T-helper 2 cell treated with Interferon-gamma antibody and Interleukin-4, amounts not matched to agents 5 μg/mL and 100 μg/mL, for 36 hours (primary cell): Measurements from ENCODE around the gene SKOR1.

Source experiments
- DNase-seq: peaks from one replicate; pipeline ENCODE4 v3.0.0; 2021; ENCODE audit warnings: low spot score
- H3K27ac Mint-ChIP-seq: one replicate; pipeline ENCODE4 v1.8.0; 2021; ENCODE audit warnings: mild to moderate bottlenecking, mixed read lengths
- H3K27me3 Mint-ChIP-seq: one replicate; pipeline ENCODE4 v1.8.0; 2021; ENCODE audit warnings: low read depth, mixed read lengths
- H3K36me3 Mint-ChIP-seq: one replicate; pipeline ENCODE4 v1.8.0; 2021; ENCODE audit warnings: low read depth, mixed read lengths
- H3K4me1 Mint-ChIP-seq: one replicate; pipeline ENCODE4 v1.8.0; 2021; ENCODE audit warnings: low read depth, mixed read lengths
- H3K4me3 Mint-ChIP-seq: one replicate; pipeline ENCODE4 v1.8.0; 2022; ENCODE audit warnings: mild to moderate bottlenecking, moderate library complexity, mixed read lengths
- H3K9me3 Mint-ChIP-seq: one replicate; pipeline ENCODE4 v1.8.0; 2021; ENCODE audit warnings: mixed read lengths

Gene SKOR1

DNA sequence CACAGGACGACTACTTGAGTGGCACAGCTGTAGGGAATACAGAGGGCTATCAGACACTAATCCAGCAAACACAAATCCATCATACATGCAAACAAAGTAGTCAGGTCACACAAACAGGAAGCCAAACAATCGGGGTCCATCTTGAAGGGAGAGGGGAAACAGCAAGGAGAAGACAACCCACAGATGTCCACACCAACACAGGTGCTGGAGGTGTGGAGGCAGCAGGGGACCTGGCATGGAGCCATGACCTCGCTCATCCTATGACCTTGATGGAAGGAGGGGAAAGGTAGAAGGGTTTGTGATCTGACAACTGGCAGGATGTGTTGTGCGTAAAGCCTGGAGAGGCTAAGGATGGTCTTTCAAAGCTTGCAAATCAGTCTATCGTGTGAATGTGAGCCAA is 39.9 kb upstream of the SKOR1 start:
- Mint-ChIP-seq H3K4me3 (no peak overlapping the region), H3K4me1 (peaks cover 22% of the 10 kb centered on the region), H3K27ac (no peak overlapping the region), H3K27me3 (no peaks in the 10 kb centered on the region), H3K9me3 (no peaks in the 10 kb centered on the region), H3K36me3 (peaks cover 3% of the 10 kb centered on the region)
- no peak for DNase-seq

DNA sequence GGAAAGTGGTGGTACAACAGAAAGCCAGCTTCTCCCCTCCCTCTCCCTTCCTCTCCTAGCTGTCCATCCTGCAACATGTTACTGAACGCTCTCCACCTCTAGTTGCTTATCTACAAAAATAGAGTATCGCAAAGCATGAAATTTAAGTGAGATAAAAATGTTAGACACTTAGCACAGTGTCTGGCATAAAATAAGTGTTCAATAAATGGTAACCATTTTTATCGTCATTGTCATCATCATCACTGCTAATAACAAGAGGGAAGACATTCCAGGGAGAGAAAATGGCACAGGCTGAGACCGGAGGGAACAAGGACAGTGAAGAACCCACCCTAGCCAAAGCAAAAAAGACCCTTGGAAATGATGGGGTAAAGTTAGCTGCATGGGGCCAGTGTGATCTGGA is 38.7 kb upstream of the SKOR1 start:
- H3K9me3 Mint-ChIP-seq: no peaks in the 10 kb centered on the region
- H3K27me3 Mint-ChIP-seq: no peaks in the 10 kb centered on the region
- H3K27ac Mint-ChIP-seq: no peak overlapping the region
- peaks cover 3% of the 10 kb centered on the region for H3K36me3 Mint-ChIP-seq
- H3K4me3 Mint-ChIP-seq: no peak overlapping the region
- peaks cover 22% of the 10 kb centered on the region for H3K4me1 Mint-ChIP-seq
- no peak for DNase-seq

DNA sequence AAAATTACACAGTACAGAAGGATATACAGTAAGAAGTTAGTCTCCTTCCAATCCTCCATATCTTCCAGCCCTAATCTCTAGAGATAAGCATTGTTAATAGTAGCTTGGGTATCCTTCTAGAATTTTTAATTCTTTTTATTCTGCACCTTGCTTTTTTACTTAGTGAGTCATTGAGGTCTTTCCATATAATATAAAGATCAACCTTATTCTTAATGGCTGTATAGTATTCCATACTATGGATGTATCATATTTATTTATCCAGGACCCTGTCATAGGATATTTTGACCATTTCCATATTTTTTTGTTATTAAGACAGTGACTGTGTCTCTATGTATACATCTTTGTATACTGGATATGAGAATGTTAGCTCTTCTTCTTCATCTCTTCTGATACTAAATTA is 36.3 kb upstream of the SKOR1 start:
- Mint-ChIP-seq H3K36me3 (no peaks in the 10 kb centered on the region), H3K4me1 (peaks cover 12% of the 10 kb centered on the region)

DNA sequence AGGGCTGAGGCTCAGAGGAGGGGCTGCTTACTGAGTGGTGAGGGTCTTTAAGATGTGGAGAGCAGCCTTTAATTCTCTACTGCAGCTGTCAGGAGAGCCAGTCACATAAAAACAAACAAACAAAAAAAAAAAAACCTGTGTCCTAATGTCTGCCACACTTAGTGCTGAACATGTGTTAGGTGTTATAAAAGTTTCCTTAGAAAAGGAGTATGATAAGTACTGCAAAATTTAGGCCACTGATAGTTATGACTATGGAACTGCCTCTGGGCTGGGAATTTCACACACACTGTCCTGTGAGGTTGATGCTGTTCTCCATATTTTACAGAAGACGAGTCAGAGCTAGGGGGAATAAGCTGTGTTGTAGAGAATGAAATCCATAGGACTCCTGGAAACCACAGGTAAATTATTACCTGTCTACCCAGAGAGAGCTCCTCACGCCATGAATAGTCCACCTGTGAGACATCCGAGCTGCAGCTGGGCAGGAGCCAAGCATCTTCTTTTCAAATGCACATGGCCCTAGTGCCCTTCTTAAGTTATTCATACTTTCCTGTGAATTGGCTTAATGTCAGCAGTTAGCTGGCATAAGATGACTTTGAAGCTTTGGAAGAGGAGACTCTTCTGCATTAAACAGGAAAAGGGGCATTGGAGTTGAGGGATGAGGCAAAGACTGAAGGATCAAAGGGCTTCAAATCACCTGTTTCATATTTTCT is 34.5 kb upstream of the SKOR1 start:
- Mint-ChIP-seq H3K4me1 (no peaks in the 10 kb centered on the region), H3K36me3 (peaks cover 8% of the 10 kb centered on the region), H3K4me3 (no peak overlapping the region), H3K9me3 (peaks cover 14% of the 10 kb centered on the region), H3K27me3 (no peaks in the 10 kb centered on the region), H3K27ac (no peak overlapping the region)
- no peak for DNase-seq

More for the DNA sequence above, 36.3 kb upstream of the SKOR1 start:
- no peak for DNase-seq
- Mint-ChIP-seq H3K27ac (no peak overlapping the region), H3K9me3 (no peaks in the 10 kb centered on the region), H3K4me3 (no peak overlapping the region), H3K27me3 (no peaks in the 10 kb centered on the region)

DNA sequence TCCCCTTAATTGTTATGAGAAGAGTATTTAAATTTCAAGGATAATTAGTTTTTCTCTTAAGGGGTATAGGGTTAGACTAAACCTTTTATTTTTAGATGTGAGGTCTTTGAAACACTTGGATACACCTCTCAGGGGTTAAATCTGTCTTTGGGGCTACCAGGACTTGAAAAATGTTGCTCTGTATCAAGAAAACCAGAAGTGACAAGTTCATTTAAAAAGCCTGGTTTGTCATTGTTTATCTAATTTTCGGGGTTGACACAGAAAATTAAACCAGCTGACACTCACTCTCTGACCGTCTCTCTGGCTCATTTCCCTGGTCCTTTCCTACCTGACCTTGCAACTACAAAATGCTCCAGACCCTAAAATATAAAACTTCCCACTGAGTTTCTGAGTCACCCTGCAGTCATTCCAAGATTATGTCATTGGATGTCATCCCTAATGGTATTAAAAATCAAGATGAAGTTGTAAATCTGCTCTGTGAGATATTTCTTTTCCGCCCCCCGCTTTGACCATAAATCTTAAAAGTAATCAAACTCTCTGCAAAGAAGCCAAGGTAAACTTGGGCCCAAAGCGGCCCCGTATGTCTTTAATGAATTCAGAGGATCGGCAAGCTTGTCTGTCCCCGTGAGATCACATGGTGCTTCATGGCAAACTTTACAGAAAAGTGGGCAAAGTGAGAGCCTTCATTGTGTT is 32.9 kb upstream of the SKOR1 start:
- peaks cover 19% of the 10 kb centered on the region for H3K9me3 Mint-ChIP-seq
- H3K4me1 Mint-ChIP-seq: no peaks in the 10 kb centered on the region
- peaks cover 8% of the 10 kb centered on the region for H3K36me3 Mint-ChIP-seq
- no peak for DNase-seq
- H3K27ac Mint-ChIP-seq: no peak overlapping the region
- H3K27me3 Mint-ChIP-seq: no peaks in the 10 kb centered on the region
- H3K4me3 Mint-ChIP-seq: no peak overlapping the region

DNA sequence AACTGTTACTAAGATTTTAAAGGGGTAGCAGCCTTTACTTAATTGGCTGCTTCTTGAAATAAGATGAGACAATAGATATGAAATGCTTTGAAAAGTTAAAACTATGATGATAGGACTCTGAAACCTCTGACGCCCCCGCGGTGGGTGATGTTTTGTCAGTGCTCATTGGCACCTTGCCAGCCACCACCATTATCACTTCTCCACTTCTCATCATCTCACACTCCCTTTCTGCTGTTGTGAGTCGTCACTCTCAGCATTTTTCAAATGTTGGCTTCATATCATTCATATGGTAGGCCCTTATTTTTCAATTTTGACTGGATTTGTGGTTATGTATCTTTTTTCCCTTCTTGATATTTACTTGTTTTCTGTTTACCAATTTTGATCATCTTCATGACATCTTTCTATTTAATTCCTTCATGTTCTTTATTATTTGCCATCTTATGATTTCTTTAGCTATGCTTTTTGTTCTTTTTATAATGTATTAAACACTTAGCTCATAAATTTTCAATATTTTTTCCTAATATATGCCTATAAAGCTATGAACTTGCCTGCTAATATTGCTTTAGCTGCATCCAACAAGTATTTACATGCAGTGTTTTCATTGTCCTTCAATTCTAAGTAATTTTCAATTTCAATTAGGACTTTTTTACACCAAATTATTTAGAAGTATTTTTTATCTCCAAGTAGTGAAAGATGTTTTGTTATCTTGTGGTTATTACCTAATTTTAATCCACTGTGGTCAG is 30.3 kb upstream of the SKOR1 start:
- Mint-ChIP-seq H3K27me3 (no peaks in the 10 kb centered on the region), H3K4me3 (no peak overlapping the region), H3K36me3 (peaks cover 8% of the 10 kb centered on the region), H3K4me1 (no peaks in the 10 kb centered on the region), H3K9me3 (peaks cover 19% of the 10 kb centered on the region), H3K27ac (no peak overlapping the region)
- DNase-seq: peak; percentile 30

DNA sequence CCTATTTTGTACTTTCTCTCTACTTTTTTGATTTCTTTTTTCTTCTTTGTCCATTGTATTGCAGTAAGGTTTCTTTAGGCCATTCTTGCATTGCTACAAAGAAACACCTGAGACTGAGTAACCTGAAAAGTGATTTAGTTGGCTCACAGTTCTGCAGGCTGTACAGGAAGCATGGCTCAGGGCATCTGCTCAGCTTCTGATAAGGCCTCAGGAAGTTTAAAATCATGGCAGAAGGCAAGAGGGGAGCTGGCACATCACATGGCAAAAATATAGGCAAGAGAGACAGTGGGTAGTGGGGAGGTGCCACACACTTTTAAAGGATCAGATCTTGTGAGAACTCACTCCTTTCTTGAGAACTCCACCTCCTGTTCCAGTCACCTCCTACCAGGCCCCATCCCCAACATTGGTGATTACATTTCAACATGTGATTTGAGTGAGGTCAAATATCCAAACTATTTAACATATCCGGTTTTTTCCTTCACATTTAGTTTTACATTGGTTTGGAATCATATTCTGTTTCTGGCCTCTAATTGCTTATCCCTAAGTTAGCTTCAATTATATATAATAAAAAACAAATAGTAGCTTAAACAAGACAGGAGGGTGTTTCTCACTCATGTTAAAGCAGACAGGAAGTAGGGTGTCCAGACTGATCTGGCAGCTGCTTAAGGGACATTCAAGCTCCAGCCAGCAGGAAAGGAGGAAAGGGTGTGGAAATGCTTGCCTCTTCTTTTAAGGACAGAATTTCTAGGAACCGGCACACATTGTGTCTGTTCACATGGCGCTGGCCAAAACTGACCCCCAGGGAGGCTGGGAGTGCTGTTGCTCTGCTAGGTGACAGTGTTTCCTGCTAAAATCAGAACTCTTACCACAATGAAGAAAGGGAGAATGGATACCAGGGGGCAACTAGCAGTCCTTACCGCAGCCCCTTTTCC is 28.8 kb upstream of the SKOR1 start:
- no peak overlapping the region for H3K4me3 Mint-ChIP-seq
- no peaks in the 10 kb centered on the region for H3K4me1 Mint-ChIP-seq
- H3K27me3 Mint-ChIP-seq: no peaks in the 10 kb centered on the region
- H3K9me3 Mint-ChIP-seq: peaks cover 19% of the 10 kb centered on the region
- DNase-seq: no peak
- H3K36me3 Mint-ChIP-seq: peaks cover 8% of the 10 kb centered on the region
- no peak overlapping the region for H3K27ac Mint-ChIP-seq

DNA sequence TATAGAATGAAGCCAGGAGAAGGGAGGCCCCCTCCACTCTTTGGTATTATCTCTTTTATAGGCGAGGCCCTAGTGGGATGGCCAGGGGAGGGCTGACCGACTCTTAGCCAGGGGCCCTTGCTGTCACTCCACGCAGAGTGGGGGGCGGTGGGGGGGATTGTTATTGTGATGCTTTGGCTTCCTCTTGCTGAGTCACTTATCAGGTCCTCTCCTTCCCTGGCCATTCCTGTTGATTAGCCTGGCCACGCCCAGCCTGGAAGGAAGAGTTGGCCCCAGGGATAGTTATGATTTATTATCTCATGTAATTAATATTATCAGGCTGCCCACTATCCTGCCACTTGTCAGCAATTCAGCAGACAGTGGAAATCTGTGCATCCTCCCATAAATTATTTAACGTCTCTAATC is 25.5 kb upstream of the SKOR1 start:
- Mint-ChIP-seq H3K27ac (no peak overlapping the region), H3K4me3 (no peak overlapping the region), H3K36me3 (peaks cover 8% of the 10 kb centered on the region), H3K27me3 (no peaks in the 10 kb centered on the region), H3K9me3 (peaks cover 15% of the 10 kb centered on the region), H3K4me1 (no peaks in the 10 kb centered on the region)
- no peak for DNase-seq

DNA sequence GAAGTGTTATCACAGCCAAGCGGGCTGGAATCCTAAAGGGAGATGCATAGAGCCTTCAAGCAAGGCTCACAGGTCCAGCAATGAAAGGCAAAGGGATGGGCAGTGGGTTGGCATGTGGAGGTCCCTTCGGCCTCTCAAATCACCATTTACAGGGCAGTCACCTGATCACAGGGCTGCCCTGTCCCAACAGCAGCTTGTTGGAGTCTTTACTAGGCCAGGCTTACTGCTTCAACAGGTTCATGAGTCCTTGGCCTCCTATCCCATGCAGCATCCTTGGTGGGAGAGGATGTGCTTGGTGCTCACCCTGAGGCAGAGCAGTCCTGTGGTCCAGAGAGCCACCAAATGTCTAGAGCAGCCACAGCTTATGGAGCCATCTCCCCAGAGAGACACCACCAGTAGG is 24.2 kb upstream of the SKOR1 start:
- DNase-seq: no peak
- H3K27ac Mint-ChIP-seq: no peak overlapping the region
- H3K4me1 Mint-ChIP-seq: no peaks in the 10 kb centered on the region
- no peaks in the 10 kb centered on the region for H3K36me3 Mint-ChIP-seq
- H3K4me3 Mint-ChIP-seq: no peak overlapping the region
- H3K27me3 Mint-ChIP-seq: no peaks in the 10 kb centered on the region
- H3K9me3 Mint-ChIP-seq: peaks cover 1% of the 10 kb centered on the region

DNA sequence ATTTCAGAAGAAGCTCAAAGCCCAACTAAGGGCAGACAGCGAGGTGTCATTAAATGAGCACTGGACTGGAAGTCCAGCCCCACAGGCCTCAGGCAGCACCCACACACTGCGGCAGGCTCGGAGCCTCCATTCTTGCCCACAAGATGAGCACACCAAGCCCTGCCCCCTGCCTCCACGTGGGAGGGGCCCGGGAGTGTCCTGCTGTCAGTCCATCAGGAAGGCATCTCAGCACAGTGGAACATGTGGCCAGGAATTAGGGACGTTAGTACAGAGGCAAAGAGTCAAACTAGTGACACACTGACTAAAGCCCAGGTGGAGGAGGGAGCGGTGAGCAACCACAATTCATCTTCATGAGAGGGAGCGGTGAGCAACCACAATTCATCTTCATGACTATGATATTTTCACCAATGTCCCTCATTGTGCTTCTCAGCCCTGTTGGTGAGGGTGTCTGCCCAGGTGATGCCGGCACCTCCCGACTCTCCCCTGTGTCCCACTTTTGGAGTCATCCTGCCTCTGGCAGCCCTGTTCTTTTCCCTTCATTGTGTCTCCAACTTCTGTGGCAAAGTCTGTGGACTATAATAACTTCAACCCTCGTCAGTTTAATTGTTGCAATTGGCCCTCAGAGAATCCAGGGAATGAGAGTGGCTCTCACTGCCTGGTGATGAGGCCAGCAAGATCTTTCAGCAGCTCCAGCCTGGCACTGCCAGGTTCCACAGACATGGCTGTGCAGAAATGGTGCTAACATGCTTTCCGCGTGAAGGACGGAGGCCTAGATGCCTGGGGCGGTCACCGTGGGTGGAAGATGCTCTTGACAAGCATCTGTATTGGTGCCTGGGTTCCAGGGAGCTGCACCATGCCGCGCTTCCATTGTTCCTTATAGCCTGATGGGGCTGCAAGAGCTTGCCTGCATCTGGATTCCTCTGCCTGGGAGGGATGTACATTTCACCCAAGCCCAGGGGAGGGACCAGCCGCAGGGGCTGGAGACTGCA is 23.1 kb upstream of the SKOR1 start:
- DNase-seq: no peak
- H3K27me3 Mint-ChIP-seq: no peaks in the 10 kb centered on the region
- no peak overlapping the region for H3K27ac Mint-ChIP-seq
- no peaks in the 10 kb centered on the region for H3K4me1 Mint-ChIP-seq
- no peaks in the 10 kb centered on the region for H3K9me3 Mint-ChIP-seq
- no peak overlapping the region for H3K4me3 Mint-ChIP-seq
- no peaks in the 10 kb centered on the region for H3K36me3 Mint-ChIP-seq

DNA sequence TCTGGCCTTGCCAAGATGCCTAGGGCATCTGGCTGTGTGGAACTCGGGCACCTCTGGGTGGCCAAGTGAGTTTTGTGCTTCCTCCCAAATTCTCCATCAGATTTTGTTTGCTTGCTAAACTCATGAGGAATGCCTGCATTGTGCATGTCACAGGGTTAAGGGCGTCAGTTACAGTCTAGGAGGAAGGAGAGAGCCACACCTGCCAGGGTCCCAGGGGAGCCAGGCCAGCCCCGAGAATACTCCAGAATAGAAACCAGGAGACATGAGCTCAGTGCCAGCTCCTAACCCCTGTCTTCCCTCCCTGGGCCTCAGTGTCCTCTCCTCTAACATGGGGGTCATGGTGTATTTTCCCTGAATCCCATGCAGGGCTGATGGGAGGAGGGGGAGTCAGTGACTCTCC is 22.0 kb upstream of the SKOR1 start:
- H3K4me3 Mint-ChIP-seq: no peak overlapping the region
- DNase-seq: no peak
- no peaks in the 10 kb centered on the region for H3K36me3 Mint-ChIP-seq
- no peak overlapping the region for H3K27ac Mint-ChIP-seq
- no peaks in the 10 kb centered on the region for H3K4me1 Mint-ChIP-seq
- H3K9me3 Mint-ChIP-seq: no peaks in the 10 kb centered on the region
- no peaks in the 10 kb centered on the region for H3K27me3 Mint-ChIP-seq

DNA sequence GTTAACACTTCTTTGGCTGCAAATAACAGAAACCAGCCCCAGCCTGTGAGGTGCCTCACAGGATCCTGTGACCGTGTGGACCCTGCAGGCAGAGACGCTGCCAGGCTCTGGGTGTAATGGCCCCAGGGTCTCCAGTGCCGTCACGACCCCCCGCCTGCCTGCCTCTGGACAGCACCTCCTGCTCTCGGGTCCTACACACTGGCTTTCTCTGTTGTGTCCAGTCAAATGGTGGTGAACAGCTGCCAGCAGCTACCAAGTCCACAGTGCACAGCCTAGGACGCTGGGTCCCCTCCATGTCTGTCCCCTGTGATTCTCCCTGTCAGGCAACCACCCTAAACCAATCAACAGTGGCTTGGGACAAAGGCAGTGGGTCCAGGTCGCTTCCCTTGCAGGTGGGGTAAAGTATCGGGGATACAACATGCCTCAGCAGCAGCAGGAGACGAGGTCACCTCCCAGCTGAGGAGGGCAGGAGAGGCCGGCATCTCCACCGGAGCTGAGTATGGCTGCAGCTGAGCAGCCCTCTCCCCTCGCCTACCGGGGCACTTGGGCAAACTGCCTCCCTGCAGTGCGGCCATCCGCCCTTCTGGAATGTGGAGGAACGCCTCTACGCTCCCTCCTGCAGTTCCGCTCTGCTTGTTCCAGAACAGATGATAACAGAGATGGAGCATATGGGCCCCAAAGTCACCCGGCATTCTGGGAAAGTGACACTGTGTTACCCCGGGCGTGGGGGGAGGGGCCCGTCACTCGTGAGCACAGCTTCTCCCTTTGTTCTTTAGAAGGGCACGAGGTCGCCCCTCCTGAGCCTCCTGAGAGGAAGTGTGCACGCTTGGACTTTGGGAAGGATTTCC is 21.1 kb upstream of the SKOR1 start:
- H3K36me3 Mint-ChIP-seq: no peaks in the 10 kb centered on the region
- H3K9me3 Mint-ChIP-seq: no peaks in the 10 kb centered on the region
- H3K27ac Mint-ChIP-seq: no peak overlapping the region
- no peak for DNase-seq
- no peaks in the 10 kb centered on the region for H3K4me1 Mint-ChIP-seq
- no peaks in the 10 kb centered on the region for H3K27me3 Mint-ChIP-seq
- no peak overlapping the region for H3K4me3 Mint-ChIP-seq
